Mesenteric fat pad (tissue), 1 donor: ENCODE results near the gene STX2. TPM values are rescaled to one million over a fixed set of nuclear protein-coding genes. Genes with fewer than 3 reads are reported as not detected.
"Not testable (repeated sequence)": the region's sequence is repeated elsewhere in the genome, so short reads cannot be mapped to it uniquely, and the experiment has no call there.

ENCODE experiments used
- DNase-seq: peaks from one replicate; pipeline ENCODE4 v3.0.0-alpha.2; 2020; ENCODE audit warnings: low spot score
- total RNA-seq: library from RNA; stranded (reverse); fragmentation: NEBNext Ultra II Directional; extraction: Animal tissue kit (Norgen Biotek cat#: 25700); gene quantifications from one replicate; pipeline ENCODE4 v1.2.1, GENCODE V29; 2021
- donor health status: DM: yes; HTN: yes; CAD: no.

STX2 gene
- total RNA-seq, 1 donor from 2014 or later, result 29.7 TPM

- no peak for DNase-seq
These were observed 70.9 kb downstream of the STX2 start for GRCh38 chr12:130768120-130768519.

- DNase-seq, result no peak
These were observed 72.6 kb downstream of the STX2 start for GRCh38 chr12:130766470-130766869.

GRCh38 chr12:130765186-130765659, 73.8 kb downstream of the STX2 start:
- no peak for DNase-seq

GRCh38 chr12:130764475-130765185, 74.4 kb downstream of the STX2 start:
- DNase-seq, result no peak

- DNase-seq, result no peak
These were observed 75.0 kb downstream of the STX2 start for GRCh38 chr12:130764073-130764472.

GRCh38 chr12:130762319-130762675, 76.8 kb downstream of the STX2 start:
- no peak for DNase-seq

GRCh38 chr12:130761537-130762318, 77.3 kb downstream of the STX2 start:
- no peak for DNase-seq

GRCh38 chr12:130754234-130754901, 84.7 kb downstream of the STX2 start:
- DNase-seq, result no peak

- DNase-seq, result no peak
These were observed 86.3 kb downstream of the STX2 start for GRCh38 chr12:130752692-130753230.

- not testable (repeated sequence) for DNase-seq
These were observed 87.0 kb downstream of the STX2 start for GRCh38 chr12:130752037-130752436.

- DNase-seq, result no peak
These were observed 90.3 kb downstream of the STX2 start for GRCh38 chr12:130748786-130749185.

- DNase-seq, result no peak
These were observed 90.9 kb downstream of the STX2 start for GRCh38 chr12:130747867-130748740.

GRCh38 chr12:130746546-130746945, 92.5 kb downstream of the STX2 start:
- no peak for DNase-seq

- no peak for DNase-seq
These were observed 93.1 kb downstream of the STX2 start for GRCh38 chr12:130745921-130746320.

GRCh38 chr12:130744274-130744673, 94.8 kb downstream of the STX2 start:
- no peak for DNase-seq

GRCh38 chr12:130743606-130744005, 95.4 kb downstream of the STX2 start:
- no peak for DNase-seq

- DNase-seq, result no peak
These were observed 95.9 kb downstream of the STX2 start for GRCh38 chr12:130743176-130743575.

- no peak for DNase-seq
These were observed 96.3 kb downstream of the STX2 start for GRCh38 chr12:130742716-130743115.

GRCh38 chr12:130742112-130742511, 96.9 kb downstream of the STX2 start:
- DNase-seq, result no peak
